Umbilical cord (tissue), 2 donors: ENCODE results near the gene CDK3. TPM values are rescaled to one million over a fixed set of nuclear protein-coding genes. Genes with fewer than 3 reads are reported as not detected.
A peak's percentile ranks its signal among the peaks of the same experiment; 100 is the strongest.
"Not testable (repeated sequence)": the region's sequence is repeated elsewhere in the genome, so short reads cannot be mapped to it uniquely, and the experiment has no call there.

Experiments
- DNase-seq: peaks from one replicate; pipeline ENCODE4 v3.0.0-alpha.2; 2015; ENCODE audit warnings: low spot score
- total RNA-seq: library from RNA; depleted of rRNA; stranded (reverse); fragments of >200 nt; gene quantifications from one replicate; pipeline ENCODE4 v1.2.3, GENCODE V29; 2014; ENCODE audit warnings: low replicate concordance; ENCODE audit not compliant: insufficient read depth

CDK3 gene
- total RNA-seq = not detected

GRCh38 chr17:76000755-76001521, at the start of gene CDK3:
Gene CDK3 (plus strand): TSS chr17:76000855. CDS start chr17:76001426, 571 bp downstream.
- DNase-seq = no peak

GRCh38 chr17:75950855-75951554, 49.6 kb upstream of the CDK3 start:
- DNase-seq = no peak

DNA sequence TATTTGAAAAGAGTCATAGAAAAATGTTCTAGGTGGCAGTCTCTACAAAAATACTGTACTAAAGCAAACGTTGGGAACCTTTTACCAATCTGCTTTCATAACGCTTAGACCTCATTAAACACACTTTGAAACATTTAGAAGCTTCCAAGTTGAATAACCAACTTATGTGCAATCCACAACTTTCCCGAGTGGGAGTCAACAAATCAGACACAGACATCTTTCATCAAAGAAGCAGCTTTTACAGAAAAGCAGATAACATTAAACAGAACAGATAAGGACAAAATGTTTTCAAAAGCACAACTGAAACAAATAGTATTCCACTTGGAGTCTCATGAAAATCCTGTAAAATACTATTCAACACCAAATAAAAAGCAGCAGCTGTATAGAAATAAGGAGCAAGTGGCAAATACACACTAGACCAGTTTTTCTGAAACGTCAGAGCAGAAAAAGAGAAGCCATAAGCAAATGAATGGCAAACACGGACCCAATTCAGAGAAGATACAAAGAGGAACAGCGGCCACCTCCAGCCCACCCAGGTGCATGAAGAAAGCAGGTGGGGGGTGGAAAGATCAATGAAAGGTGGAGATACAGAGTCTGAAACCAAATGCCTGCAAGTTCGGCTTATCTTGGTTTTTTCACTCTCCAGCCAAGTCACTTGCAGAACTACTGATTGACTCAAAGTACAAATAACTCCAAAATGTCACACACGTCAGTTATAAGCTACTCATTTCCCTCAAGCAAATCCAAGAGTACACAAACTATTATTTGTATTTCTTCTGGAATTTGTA, 41.4 kb upstream of the CDK3 start:
- peak; percentile 56 for DNase-seq

DNA sequence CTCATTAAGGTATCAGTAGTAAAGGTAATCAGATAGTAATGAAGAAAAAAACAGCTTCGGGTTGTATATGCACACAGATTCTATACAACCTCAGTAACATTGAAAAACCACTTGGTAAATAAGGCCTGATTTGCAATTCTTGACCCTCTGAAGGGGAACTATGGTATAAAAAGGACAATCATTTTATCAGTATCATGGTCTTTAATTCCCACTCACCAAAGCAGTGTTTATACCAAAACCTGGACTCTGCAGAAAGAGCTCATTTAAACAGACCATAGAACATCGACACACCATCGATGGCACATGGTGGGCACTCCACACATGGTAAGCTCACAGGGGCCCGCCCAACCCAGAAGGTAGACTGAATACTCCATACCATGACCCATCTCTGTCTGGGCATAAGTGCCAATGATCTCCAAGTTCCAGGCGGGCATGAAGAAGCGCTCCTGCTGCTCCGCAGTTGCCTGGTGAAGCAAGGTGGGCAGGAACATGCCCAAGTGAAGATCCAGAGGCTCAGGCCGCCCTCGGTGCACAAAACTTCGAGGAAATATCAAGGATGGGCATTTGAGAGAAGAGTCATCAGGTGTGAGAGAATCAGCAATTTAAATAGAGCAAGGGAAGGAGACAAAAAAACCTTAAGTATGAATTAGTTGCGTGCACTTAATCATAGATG, 40.7 kb upstream of the CDK3 start:
- no peak for DNase-seq

GRCh38 chr17:75965468-75965867, 35.2 kb upstream of the CDK3 start:
- DNase-seq = no peak

DNA sequence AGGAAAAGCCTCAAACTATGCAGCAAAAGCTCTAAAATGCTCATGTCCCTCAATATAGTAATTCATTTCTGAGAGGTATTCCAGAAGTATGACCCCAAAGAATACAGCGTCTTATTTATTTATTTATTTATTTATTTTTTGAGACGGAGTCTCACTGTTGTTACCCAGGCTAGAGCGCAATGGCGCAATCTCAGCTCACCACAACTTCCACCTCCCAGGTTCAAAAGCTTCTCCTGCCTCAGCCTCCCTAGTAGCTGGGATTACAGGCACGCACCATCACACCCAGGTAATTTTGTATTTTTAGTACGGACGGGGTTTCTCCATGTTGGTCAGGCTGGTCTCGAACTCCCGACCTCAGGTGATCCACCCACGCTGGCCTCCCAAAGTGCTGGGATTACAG, 31.6 kb upstream of the CDK3 start:
- DNase-seq = not testable (repeated sequence)

DNA sequence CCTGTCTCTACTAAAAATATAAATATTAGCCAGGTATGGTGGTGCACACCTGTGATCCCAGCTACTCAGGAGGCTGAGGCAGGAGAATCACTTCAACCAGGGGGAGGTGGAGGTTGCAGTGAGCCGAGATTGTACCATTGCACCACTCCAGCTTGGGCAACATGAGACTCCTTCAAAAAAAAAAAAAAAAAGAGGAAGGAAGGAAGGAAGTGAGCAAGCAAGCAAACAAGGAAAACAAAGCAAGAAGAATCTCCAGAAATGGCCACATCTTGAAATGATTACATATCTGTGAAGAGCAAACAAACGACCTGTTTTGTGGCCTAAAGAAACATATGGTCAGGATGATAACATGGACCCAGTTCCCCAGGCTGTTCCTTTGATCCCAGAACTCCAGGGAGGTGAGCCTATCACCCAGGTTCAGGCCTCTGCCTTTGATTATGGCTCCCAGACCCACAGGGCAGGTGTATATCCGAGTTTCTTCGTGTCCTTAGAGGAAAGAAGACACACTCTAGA, 30.6 kb upstream of the CDK3 start:
- no peak for DNase-seq

- no peak for DNase-seq
Measured at GRCh38 chr17:75970626-75971025, 30.0 kb upstream of the CDK3 start.

GRCh38 chr17:75975187-75975586, 25.5 kb upstream of the CDK3 start:
- DNase-seq = not testable (repeated sequence)

DNA sequence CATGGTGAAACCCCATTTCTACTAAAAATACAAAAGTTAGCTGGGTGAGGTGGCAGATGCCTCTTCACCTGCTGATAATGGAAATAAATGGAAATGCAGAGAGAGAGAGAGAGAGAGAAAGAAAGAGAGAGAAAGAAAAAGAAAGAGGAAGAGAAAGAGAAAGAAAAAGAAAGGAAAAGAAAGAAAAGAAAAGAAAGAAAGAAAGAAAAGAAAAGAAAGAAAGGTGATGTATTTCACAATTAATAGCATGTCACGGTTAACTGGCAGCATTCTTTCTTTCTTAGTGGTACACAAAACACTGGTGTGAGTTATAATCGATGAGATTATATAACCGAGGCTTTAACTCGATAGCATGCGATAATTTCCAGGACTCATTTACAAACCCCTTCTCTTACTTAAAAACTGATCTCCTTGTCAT, 24.9 kb upstream of the CDK3 start:
- no peak for DNase-seq

DNA sequence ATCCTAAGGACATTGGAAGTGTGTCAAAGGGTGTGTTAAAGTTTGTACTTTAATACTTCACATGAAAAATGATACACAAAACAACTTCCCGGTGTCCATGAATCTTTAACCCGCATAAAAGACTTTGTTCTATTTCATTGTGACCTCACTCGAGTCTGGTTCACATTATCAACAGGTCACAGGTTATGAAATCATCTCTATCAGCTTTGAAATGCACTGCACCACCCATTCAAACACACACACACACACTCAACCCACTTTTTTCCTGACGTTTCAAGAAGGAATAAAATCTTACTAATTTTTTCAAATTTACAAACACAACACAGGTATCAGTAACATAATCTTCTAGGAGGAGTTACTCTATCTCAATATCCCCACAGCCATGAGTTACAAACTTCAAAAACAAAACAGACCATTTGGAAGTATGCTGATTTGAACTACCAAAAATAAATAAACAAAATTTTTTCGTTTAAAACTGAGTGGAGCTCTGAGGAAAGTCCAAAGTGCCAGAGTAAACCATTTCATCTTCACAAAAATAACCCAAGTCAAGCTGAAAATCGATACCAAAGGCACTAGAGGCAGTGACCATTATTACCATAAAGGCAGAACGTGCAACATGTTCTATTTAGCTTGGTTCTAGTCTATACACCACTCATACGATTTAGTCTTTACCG, 24.3 kb upstream of the CDK3 start:
- no peak for DNase-seq

DNA sequence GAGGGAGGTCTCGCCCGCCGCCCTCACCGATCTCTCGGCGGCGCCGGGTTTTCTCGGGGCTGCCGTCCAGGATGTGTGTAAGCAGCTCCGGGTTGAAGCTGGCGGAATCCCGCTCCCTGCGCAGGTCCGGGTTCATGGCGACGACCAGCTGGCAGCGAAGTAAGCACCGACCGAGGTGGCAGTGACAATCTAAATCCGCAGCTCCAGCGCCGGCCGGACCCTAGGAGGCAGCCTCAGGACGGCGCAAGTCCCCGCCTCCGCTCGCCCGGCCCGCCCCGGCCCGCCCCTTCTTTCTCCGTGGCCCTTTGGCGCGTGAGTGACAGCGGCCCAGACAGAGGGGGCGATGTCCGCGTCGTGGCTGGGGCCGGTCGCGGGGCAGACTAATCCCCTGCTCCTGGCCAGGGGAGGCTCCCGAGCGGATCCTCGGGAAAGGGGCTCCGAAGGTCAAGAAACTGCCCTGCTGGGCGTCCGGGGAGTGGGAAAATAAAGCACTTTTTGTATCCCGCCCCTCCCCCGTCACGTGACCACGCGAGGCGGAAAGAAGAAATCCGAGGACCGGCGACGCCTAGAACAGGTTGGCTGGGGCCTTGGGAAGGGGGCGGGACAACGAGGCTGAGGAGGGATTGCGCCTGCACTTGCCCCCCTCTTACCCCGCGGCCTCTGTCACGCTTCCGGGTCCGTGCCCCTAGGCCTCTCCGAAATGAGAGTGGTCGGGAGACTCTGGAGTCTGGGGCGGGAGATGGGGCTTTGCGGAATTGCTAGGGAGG, 21.5 kb upstream of the CDK3 start, which contains the start of the genes ACOX1 and TEN1:
Gene ACOX1 (minus strand): TSS at position 229 of the 767 bp plus-strand sequence. CDS start 93 bp downstream, at position 136.
Gene TEN1 (plus strand): TSS at position 303 of the 767 bp plus-strand sequence. CDS start 6,953 bp downstream, outside the sequence.
- peak; percentile 99 for DNase-seq

GRCh38 chr17:75979705-75980187, 20.9 kb upstream of the CDK3 start:
- DNase-seq = no peak

- DNase-seq = no peak
Measured at GRCh38 chr17:75980188-75981018, 20.3 kb upstream of the CDK3 start.

DNA sequence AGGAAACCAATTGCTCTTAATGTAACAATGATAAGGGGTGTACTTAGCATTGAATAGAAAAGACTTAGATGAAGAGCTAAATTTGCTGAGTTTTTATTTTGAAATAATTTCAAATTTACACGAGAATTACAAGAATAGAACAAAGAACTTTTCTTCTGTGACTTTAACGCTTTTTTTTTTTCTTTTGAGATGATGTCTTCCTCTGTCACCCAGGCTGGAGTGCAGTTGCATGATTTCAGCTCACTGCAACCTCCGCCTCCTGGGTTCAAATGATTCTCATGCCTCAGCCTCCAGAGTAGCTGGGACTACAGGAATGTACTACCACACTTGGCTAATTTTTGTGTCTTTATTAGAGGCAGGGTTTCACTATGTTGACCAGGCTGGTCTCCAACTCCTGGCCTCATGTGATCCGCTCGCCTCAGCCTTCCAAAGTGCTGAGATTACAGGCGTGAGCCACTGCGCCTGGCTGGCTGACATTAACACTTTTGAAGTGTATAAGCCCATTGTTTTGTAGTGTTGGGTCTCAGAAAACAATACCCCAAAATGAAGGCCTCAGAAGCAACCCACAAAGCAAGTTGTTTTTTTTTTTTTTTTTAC, 19.5 kb upstream of the CDK3 start:
- DNase-seq = no peak

DNA sequence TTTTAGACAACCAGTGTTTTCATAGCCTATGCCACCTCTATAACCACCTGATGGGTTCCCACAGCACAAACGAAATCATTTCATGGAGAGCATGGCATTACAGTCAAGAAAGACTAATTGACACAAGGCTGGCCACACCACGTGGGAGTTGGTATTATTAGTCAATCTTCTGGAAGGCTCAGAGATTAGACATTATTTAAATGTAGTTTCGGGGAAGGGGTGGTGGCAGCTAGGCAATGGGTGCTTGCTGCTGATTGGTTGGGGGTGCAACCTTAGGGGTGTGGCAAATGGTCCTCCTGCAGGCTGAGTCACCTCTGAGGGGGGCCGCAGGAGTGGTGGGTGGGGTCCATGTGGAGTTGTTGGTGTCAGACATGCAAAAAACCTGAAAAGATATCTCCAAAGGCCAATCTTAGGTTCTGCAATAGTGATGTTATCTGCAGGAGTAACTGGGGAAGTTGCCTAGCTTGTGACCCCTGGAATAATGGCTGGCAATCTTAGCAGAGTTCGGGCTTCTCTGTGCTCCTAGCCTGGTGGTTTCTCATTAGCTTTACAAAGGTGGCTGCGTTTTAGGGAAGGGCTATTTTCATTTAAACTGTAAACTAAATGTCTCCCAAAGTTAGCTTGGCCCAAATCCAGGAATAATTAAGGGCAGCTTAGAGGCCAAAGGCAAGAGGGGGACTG, 17.0 kb upstream of the CDK3 start:
- DNase-seq = no peak

- DNase-seq = no peak
Measured at GRCh38 chr17:75985986-75986385, 14.7 kb upstream of the CDK3 start.

DNA sequence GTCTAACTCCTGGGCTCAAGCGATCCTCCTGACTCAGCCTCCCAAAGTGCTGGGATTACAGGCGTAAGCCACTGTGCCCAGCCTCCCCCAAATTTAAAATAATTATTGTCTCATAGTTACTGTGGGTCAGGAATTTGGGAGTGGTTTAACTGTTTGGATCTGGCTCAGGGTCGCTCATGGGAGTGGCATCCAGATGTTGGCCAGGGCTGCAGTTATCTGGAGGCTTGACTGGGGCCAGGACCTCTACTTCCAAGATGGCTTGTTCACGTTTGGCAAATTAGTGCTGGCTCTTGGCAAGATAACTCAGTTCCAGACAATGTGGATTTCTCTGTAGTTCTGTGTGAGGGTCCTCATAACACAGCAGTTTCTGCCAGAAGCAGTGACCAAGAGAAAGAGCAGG, 13.6 kb upstream of the CDK3 start:
- no peak for DNase-seq
